ENCODE results near the gene PSMD3.

PSMD3 gene

DNA sequence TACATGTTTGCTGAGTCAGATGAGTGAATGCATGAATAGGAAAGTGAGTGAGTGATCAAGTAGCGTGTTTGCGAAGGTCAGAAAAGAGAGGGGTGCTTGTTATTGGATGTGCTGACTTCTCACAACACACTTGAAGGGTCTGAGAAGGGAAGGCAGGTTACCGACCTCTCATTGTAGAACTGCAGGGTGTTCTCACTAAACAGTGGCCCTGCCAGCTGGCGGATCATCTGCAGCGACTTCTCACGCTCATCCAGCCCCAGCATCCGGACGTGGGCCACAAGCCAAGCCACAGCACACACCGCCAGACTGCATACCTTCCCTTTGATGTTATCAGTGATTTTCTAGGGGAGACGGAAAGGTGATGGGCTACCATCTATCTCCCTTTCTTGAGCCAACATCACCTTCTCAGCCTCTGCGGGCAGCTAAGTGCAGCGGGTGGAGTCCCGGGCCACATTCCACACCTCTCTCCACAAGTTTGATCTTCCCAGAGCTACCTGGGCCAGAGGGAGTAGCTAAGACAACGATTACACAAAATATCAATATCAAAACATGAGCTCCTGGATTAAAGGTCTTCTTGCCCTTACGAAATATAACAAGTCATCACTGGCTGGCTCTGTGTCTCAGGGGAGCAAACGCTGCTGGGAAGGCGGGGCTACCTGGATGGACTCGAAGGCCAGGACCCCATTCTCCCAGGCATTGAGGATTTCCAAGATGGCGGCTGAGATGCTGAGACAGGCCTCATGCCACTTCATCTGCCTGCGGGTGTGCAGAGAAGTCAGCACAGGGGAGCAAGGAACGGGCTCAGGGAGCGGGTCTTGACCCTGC, 45.6 kb downstream of the PSMD3 start:
- peak; percentile 35 for DNase-seq (ENCODE audit: low read depth)
- TF ChIP-seq, protein P1, sequence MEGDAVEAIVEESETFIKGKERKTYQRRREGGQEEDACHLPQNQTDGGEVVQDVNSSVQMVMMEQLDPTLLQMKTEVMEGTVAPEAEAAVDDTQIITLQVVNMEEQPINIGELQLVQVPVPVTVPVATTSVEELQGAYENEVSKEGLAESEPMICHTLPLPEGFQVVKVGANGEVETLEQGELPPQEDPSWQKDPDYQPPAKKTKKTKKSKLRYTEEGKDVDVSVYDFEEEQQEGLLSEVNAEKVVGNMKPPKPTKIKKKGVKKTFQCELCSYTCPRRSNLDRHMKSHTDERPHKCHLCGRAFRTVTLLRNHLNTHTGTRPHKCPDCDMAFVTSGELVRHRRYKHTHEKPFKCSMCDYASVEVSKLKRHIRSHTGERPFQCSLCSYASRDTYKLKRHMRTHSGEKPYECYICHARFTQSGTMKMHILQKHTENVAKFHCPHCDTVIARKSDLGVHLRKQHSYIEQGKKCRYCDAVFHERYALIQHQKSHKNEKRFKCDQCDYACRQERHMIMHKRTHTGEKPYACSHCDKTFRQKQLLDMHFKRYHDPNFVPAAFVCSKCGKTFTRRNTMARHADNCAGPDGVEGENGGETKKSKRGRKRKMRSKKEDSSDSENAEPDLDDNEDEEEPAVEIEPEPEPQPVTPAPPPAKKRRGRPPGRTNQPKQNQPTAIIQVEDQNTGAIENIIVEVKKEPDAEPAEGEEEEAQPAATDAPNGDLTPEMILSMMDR (IDR thresholded peaks at IDR 0.05; ENCODE audit: low read length, missing control alignments), result no peak
- H3K4me3 ChIP-seq (replicated peaks; ENCODE audit: low read depth, low read length), result no peak overlapping the region

- TF ChIP-seq, protein P1 (IDR thresholded peaks at IDR 0.05; ENCODE audit: low read length, missing control alignments), result peak; percentile 85
- peak; percentile 87 for DNase-seq (ENCODE audit: low read depth)
- H3K4me3 ChIP-seq (replicated peaks; ENCODE audit: low read depth, low read length), result no peak overlapping the region
Observed at GRCh38 chr17:40026816-40027613, 46.4 kb downstream of the PSMD3 start.

DNA sequence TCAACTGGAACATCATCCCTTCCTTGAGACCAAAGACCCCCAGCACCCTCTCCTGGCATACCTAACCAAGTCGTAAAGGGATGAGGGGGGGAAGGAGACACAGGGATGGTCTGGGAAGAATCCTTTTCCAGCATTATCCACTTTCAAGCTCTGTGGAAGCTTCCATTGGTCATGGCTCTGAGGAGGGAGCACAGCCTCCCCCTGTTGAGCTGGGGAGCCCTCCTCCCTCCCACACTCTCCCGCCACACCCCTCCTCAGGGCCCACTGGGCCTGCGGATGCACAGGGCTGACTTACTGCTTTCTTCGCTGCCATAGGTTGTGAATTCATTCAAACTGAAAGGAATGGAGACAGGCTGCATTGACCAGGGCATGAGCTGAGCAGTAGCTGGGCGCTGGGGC, 47.0 kb downstream of the PSMD3 start:
- DNase-seq (ENCODE audit: low read depth), result no peak
- no peak overlapping the region for H3K4me3 ChIP-seq (replicated peaks; ENCODE audit: low read depth, low read length)
- TF ChIP-seq, protein P1 (IDR thresholded peaks at IDR 0.05; ENCODE audit: low read length, missing control alignments), result no peak

- TF ChIP-seq, protein P1 (IDR thresholded peaks at IDR 0.05; ENCODE audit: low read length, missing control alignments), result no peak
- DNase-seq (ENCODE audit: low read depth), result no peak
- no peak overlapping the region for H3K4me3 ChIP-seq (replicated peaks; ENCODE audit: low read depth, low read length)
Observed at GRCh38 chr17:40028595-40028994, 48.0 kb downstream of the PSMD3 start.

DNA sequence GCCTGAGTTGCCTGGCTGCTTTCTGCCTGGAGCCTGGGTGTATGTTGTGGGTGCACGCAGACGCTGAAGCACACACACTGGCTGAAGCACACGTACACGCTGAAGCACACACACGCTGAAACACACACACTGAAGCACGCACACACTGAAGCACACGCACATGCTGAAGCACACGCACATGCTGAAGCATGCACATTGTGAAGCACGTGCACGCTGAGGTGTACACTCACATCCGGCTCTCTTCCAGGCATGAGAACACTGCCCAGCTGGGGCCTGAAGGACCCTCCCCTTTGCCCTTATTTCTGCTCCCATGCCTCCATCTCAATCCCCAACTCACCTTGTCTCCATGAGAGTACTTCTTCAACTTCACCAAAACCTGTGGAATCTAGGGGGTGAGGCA, 51.1 kb downstream of the PSMD3 start:
- no peak for DNase-seq (ENCODE audit: low read depth)
- TF ChIP-seq, protein P1 (IDR thresholded peaks at IDR 0.05; ENCODE audit: low read length, missing control alignments), result no peak

DNA sequence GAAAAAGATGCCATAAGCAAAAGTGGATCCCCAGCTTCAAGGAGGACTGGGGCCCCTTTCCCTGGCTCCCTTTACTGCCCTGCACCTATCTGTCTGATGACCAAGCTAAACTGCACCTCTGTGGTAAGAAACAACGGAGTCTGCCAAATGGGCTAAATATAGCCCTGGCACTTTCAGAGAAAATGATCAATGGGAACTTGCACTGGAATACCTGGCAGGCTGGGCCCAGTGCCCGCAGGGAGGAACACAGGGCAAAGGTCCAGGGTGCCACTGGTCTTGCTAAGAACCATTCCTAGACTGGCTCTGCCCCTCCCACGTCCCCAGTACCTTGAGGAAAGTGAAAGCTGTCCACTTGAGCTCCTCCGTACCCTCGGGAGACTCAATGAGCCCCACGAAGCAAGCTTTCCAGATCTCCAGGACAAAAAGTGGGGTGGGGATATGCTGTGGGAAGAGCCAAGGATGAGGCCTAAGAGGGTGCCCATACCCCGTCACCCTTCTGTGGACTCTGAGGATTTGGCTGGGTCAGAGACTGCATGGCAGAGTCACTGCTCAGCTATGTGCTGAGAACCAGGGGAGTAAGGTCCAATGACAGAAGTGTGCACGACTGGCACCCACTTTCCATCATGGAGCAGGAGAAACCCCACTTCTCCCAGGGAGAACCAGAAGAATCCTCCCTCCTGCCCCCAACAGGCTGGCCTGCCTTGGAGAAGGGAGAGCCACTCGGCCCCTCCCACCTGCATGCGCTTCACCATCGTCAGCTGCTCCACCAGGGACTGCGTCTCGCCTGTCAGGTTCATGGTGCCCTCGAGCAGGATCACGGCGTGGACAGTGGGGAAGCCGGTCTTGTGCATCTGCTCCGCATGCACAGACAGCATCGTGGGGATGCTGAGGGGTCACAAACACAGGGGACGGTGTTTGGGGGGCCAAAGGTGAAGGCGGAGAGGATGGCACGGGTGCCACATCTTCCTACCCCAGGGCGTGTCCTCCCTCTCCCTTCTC, 52.0 kb downstream of the PSMD3 start:
- TF ChIP-seq, protein P1 (IDR thresholded peaks at IDR 0.05; ENCODE audit: low read length, missing control alignments), result no peak
- no peak overlapping the region for H3K4me3 ChIP-seq (replicated peaks; ENCODE audit: low read depth, low read length)
- DNase-seq (ENCODE audit: low read depth), result no peak

More for the DNA sequence above, 51.1 kb downstream of the PSMD3 start:
- H3K4me3 ChIP-seq (replicated peaks; ENCODE audit: low read depth, low read length), result no peak overlapping the region
